HEK293 (cell line): ENCODE results near the gene TRA2A.

ENCODE experiments used
- CTCF ChIA-PET: fragments of 350-600 bp; formaldehyde crosslinking; extraction: SDS; loops from one replicate; lab custom pipeline; 2021; ENCODE audit warnings: antibody characterized with exemption; lab: Yijun Ruan, JAX
- POLR2A ChIA-PET: fragments of 300-600 bp; formaldehyde crosslinking; extraction: SDS; loops from one replicate; lab custom pipeline; 2020; ENCODE audit warnings: antibody characterized with exemption, inconsistent platforms; lab: Yijun Ruan, JAX
- H3K27ac ChIP-seq: fragments of 200-500 bp; sonication (Bioruptor generic); 2 replicates; pipeline ENCODE4 v1.5.1; 2014; ENCODE audit warnings: low read depth, low read length, control low read depth, inconsistent platforms; ENCODE audit errors: extremely low read depth
- H3K36me3 ChIP-seq, 2 experiments: fragments of 200-500 bp in 1 of 2; sonication (Bioruptor generic) in 1 of 2; 1 replicate in 1 of 2; 2 replicates in 1 of 2; pipeline ENCODE4 v1.5.1; 2014 to 2017; ENCODE audit warnings: inconsistent platforms in 2 of 2, low read length in 2 of 2; ENCODE audit not compliant: control insufficient read depth in 2 of 2, insufficient read depth in 1 of 2
- H3K4me1 ChIP-seq: fragments of 200-500 bp; sonication (Bioruptor generic); 2 replicates; pipeline ENCODE4 v1.5.1; 2014; ENCODE audit warnings: mild to moderate bottlenecking, low read length, inconsistent platforms; ENCODE audit not compliant: control insufficient read depth, insufficient read depth
- H3K4me3 ChIP-seq: 2 replicates; pipeline ENCODE4 v1.5.1; 2011; ENCODE audit warnings: low read depth, mild to moderate bottlenecking, control low read depth, low read length, moderate library complexity
- H3K9me3 ChIP-seq: fragments of 200-500 bp; sonication (Bioruptor generic); 2 replicates; pipeline ENCODE4 v1.5.1; 2014; ENCODE audit warnings: low read depth, low read length, inconsistent platforms; ENCODE audit not compliant: control insufficient read depth, insufficient read depth
- GLIS2 ChIP-seq: fragments of 450-650 bp; formaldehyde crosslinking; IDR thresholded peaks from 2 replicates; pipeline ENCODE4 v1.5.1; 2016; ENCODE audit warnings: missing biosample characterization, missing genetic modification characterization
- OVOL3 ChIP-seq: fragments of 450-650 bp; formaldehyde crosslinking; IDR thresholded peaks from 2 replicates; pipeline ENCODE4 v1.5.1; 2016; ENCODE audit warnings: missing biosample characterization, missing genetic modification characterization
- SALL2 ChIP-seq: fragments of 450-650 bp; formaldehyde crosslinking; IDR thresholded peaks from 2 replicates; pipeline ENCODE4 v1.5.0; 2017; ENCODE audit warnings: missing biosample characterization, mild to moderate bottlenecking, missing genetic modification characterization, borderline replicate concordance
- ZFP3 ChIP-seq: fragments of 450-650 bp; formaldehyde crosslinking; IDR thresholded peaks from 2 replicates; pipeline ENCODE4 v1.5.1; 2016; ENCODE audit warnings: low read depth, missing biosample characterization, missing genetic modification characterization
- ZFP69B ChIP-seq: fragments of 450-650 bp; formaldehyde crosslinking; IDR thresholded peaks from 2 replicates; pipeline ENCODE4 v1.5.1; 2016; ENCODE audit warnings: missing biosample characterization, missing genetic modification characterization
- ZNF132 ChIP-seq: fragments of 450-650 bp; formaldehyde crosslinking; IDR thresholded peaks from 2 replicates; pipeline ENCODE4 v1.5.1; 2017; ENCODE audit warnings: missing biosample characterization, missing genetic modification characterization, borderline replicate concordance
- ZNF302 ChIP-seq: fragments of 450-650 bp; formaldehyde crosslinking; IDR thresholded peaks from 2 replicates; pipeline ENCODE4 v1.5.1; 2016; ENCODE audit warnings: missing biosample characterization, missing genetic modification characterization, low read depth
- ZNF571 ChIP-seq: fragments of 450-650 bp; formaldehyde crosslinking; IDR thresholded peaks from 2 replicates; pipeline ENCODE4 v1.5.0; 2017; ENCODE audit warnings: missing biosample characterization, missing genetic modification characterization
- ZNF585B ChIP-seq: fragments of 450-650 bp; formaldehyde crosslinking; IDR thresholded peaks from 2 replicates; pipeline ENCODE4 v1.5.1; 2016; ENCODE audit warnings: missing biosample characterization, missing genetic modification characterization
- ZSCAN16 ChIP-seq: fragments of 450-650 bp; formaldehyde crosslinking; IDR thresholded peaks from 2 replicates; pipeline ENCODE4 v1.5.1; 2016; ENCODE audit warnings: missing biosample characterization, missing genetic modification characterization
- TF ChIP-seq, protein P1 (sequence below): fragments of 450-650 bp; formaldehyde crosslinking; IDR thresholded peaks from 2 replicates; pipeline ENCODE4 v1.5.1; 2016; ENCODE audit warnings: missing biosample characterization, missing genetic modification characterization
- TF ChIP-seq, protein P2 (sequence below): fragments of 450-650 bp; formaldehyde crosslinking; IDR thresholded peaks from 2 replicates; pipeline ENCODE4 v1.5.1; 2017; ENCODE audit warnings: missing biosample characterization, missing genetic modification characterization
- TF ChIP-seq, protein P3 (sequence below): fragments of 450-650 bp; formaldehyde crosslinking; IDR thresholded peaks from 2 replicates; pipeline ENCODE4 v1.5.1; 2016; ENCODE audit warnings: missing biosample characterization, missing genetic modification characterization
- TF ChIP-seq, protein P4 (sequence below): fragments of 450-650 bp; formaldehyde crosslinking; IDR thresholded peaks from 2 replicates; pipeline ENCODE4 v1.5.1; 2016; ENCODE audit warnings: missing biosample characterization, missing genetic modification characterization

TRA2A gene

DNA sequence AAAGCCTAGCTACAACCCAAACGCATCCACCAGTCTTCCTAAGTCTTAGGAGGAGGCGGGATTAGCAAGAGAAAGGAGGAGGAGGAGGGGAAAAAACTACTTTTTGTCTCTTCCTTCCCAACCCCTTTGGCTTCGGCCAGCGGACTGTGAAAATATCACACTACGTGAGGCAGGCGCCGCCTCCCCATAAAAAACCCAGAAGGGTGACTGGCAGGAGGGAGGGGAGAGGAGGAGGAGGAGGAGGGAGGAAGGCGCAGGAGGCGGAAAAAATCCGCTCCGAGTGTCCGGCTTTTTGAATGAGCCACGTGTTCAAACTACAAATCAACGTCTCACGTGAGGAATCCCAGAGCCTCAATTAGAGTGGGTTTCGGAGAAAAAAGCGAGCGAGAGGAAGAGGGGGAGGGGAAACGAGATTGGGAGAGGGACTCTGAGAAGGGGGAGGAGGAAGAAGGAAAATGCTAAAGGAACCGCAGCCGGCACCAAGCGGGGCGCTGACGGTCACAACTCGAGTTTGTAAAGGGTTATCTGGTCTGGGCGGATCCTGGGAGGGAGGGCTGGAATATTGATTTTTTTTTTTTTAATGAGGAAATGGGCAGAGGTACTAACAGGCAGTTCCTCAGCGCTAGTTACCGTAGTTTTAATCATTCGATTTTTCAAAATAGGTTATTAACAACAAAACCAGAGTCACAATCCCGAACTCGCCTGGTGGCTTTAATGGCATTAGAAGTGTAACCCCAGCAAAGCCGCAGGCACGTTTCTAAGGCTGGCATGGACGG, 61.3 kb downstream of the TRA2A start, which contains the start of gene IGF2BP3 (continued):
- TF ChIP-seq, protein P1, sequence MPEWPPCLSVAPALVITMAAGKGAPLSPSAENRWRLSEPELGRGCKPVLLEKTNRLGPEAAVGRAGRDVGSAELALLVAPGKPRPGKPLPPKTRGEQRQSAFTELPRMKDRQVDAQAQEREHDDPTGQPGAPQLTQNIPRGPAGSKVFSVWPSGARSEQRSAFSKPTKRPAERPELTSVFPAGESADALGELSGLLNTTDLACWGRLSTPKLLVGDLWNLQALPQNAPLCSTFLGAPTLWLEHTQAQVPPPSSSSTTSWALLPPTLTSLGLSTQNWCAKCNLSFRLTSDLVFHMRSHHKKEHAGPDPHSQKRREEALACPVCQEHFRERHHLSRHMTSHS (tag by site-specific recombination): no peak
- no peak; the same call in none of the 2 replicates for TF ChIP-seq ZSCAN16 (tag by site-specific recombination)
- TF ChIP-seq, protein P2, sequence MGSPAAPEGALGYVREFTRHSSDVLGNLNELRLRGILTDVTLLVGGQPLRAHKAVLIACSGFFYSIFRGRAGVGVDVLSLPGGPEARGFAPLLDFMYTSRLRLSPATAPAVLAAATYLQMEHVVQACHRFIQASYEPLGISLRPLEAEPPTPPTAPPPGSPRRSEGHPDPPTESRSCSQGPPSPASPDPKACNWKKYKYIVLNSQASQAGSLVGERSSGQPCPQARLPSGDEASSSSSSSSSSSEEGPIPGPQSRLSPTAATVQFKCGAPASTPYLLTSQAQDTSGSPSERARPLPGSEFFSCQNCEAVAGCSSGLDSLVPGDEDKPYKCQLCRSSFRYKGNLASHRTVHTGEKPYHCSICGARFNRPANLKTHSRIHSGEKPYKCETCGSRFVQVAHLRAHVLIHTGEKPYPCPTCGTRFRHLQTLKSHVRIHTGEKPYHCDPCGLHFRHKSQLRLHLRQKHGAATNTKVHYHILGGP (tag by site-specific recombination): no peak
- TF ChIP-seq ZNF571 (tag by site-specific recombination): no peak
- TF ChIP-seq, protein P3, sequence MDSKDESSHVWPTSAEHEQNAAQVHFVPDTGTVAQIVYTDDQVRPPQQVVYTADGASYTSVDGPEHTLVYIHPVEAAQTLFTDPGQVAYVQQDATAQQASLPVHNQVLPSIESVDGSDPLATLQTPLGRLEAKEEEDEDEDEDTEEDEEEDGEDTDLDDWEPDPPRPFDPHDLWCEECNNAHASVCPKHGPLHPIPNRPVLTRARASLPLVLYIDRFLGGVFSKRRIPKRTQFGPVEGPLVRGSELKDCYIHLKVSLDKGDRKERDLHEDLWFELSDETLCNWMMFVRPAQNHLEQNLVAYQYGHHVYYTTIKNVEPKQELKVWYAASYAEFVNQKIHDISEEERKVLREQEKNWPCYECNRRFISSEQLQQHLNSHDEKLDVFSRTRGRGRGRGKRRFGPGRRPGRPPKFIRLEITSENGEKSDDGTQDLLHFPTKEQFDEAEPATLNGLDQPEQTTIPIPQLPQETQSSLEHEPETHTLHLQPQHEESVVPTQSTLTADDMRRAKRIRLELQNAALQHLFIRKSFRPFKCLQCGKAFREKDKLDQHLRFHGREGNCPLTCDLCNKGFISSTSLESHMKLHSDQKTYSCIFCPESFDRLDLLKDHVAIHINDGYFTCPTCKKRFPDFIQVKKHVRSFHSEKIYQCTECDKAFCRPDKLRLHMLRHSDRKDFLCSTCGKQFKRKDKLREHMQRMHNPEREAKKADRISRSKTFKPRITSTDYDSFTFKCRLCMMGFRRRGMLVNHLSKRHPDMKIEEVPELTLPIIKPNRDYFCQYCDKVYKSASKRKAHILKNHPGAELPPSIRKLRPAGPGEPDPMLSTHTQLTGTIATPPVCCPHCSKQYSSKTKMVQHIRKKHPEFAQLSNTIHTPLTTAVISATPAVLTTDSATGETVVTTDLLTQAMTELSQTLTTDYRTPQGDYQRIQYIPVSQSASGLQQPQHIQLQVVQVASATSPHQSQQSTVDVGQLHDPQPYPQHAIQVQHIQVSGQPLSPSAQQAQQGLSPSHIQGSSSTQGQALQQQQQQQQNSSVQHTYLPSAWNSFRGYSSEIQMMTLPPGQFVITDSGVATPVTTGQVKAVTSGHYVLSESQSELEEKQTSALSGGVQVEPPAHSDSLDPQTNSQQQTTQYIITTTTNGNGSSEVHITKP (tag by site-specific recombination): peak; percentile 86
- no peak for TF ChIP-seq ZFP3 (tag by site-specific recombination)
- TF ChIP-seq SALL2 (tag by site-specific recombination): no peak
- TF ChIP-seq ZNF132 (tag by site-specific recombination): no peak
- TF ChIP-seq, protein P4, sequence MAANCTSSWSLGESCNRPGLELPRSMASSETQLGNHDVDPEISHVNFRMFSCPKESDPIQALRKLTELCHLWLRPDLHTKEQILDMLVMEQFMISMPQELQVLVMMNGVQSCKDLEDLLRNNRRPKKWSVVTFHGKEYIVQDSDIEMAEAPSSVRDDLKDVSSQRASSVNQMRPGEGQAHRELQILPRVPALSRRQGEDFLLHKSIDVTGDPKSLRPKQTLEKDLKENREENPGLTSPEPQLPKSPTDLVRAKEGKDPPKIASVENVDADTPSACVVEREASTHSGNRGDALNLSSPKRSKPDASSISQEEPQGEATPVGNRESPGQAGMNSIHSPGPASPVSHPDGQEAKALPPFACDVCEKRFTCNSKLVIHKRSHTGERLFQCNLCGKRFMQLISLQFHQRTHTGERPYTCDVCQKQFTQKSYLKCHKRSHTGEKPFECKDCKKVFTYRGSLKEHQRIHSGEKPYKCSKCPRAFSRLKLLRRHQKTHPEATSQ (tag by site-specific recombination): no peak

DNA sequence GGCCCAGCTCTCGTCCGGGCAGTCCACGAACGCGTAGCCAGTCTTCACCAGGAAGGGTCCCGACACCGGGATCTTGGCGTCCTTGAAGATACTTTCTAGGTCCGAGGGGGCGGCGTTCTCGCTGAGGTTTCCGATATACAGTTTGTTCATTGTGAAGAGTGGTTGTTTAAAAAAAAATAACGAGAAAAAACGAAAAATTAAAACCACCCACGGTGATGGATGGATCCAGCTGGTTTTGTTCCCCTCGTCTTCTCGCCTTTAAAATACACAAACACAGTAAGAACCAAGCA, 61.9 kb downstream of the TRA2A start:
- peaks cover 2 to 3% of the 10 kb centered on the region in 2 experiments; a peak in 2 of 3 replicates for H3K36me3 ChIP-seq
- no peak for TF ChIP-seq ZNF585B (tag by site-specific recombination)
- no peak for TF ChIP-seq OVOL3 (tag by site-specific recombination)
- TF ChIP-seq ZFP69B: 0 out of 2 replicates have a peak, but pooled peaks have one; percentile 12
- no peak for TF ChIP-seq GLIS2 (tag by site-specific recombination)
- TF ChIP-seq ZNF302 (tag by site-specific recombination): no peak
- peaks cover 18% of the 10 kb centered on the region for H3K4me1 ChIP-seq
- ChIA-PET CTCF (interaction anchor here (0.6 to 0.8 kb wide), 3 partner anchors 41 to 214 kb away, joined by 3 to 5 read pairs (median 3); no protein-coding TSS in a partner anchor), POLR2A (interaction anchor here (1.3 kb wide), 1 partner anchor 9 kb away, joined by 4 read pairs; no protein-coding TSS in a partner anchor)
- H3K27ac ChIP-seq: peak overlapping the region; percentile 92
- H3K9me3 ChIP-seq: no peaks in the 10 kb centered on the region
- peak overlapping the region; percentile 90 for H3K4me3 ChIP-seq
